ENCODE measurements around the gene ADAMTS4. TPM values are rescaled to one million over a fixed set of nuclear protein-coding genes. Genes with fewer than 3 reads are reported as not detected.

ADAMTS4 gene
- total RNA-seq, 4 donors from 2014 or later: 16.8 to 79.3 (median 33.9) TPM

- TF ChIP-seq CTCF (IDR thresholded peaks at IDR 0.05; ENCODE audit: low read depth): no peak
These were observed 26.9 kb upstream of the ADAMTS4 start, which contains the start of gene TOMM40L for GRCh38 chr1:161225534-161226319. Gene TOMM40L (plus strand): TSS chr1:161226060. CDS start chr1:161226490, 430 bp downstream.

DNA sequence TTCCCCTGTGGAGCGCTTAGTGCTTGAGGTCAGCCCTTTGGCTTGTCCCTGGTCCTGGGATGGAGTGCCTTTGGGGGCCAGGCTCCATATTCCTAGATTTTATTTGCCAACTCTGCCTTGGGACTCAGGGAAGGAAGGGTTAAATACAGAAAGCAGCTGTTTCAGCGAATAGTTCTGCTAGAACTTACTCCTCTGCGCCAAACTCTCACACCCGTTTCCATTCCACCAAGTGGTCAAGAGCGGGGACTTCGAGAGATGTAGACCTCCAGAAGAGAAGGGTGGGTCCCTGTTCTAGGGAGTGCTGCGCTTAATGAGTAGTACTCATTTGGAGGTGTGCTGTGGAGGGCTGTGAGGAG is 26.3 kb upstream of the ADAMTS4 start:
- TF ChIP-seq CTCF (IDR thresholded peaks at IDR 0.05; ENCODE audit: low read depth): no peak

DNA sequence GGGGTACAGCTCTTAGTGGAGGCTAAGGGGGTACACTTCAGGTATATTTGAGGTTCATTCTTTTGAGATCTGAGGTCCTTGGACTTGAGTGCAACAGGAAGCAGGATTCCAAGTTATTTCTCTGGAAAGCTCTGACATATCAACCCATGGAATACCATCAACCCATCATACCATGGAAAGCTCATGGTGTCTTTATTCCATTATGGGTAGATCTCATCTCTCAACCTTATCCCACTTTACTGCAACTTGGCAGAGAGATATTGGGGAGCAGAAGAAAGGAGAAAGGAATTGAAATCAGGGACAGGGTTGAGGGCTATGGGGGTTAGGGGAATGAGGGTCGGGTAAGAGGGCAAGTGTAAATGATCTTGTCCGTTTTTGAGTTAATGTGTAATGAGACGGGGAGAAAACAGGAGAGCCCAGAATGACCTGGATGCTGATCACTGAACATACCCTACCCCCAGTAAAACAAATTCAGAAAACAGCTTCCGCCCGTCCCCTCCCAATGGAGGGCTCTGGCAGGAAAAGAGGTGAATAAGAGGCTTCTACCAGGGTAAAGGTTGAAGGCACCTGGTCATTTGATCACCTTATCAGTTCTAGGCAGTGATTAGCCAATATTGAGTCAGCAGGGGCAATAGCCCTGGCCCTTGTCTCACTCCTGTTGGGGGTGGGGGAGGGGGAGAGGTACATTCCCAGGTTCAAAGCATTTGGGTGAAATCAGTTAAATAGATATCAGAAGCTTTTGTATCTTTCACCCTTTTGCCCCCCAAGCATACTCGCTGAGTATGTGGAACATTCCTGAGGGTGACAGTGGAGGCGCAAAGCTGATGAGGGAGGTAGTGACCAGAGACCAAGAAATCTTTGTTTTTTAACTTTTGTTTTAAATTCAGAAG is 25.2 kb upstream of the ADAMTS4 start:
- TF ChIP-seq CTCF (IDR thresholded peaks at IDR 0.05; ENCODE audit: low read depth): no peak

DNA sequence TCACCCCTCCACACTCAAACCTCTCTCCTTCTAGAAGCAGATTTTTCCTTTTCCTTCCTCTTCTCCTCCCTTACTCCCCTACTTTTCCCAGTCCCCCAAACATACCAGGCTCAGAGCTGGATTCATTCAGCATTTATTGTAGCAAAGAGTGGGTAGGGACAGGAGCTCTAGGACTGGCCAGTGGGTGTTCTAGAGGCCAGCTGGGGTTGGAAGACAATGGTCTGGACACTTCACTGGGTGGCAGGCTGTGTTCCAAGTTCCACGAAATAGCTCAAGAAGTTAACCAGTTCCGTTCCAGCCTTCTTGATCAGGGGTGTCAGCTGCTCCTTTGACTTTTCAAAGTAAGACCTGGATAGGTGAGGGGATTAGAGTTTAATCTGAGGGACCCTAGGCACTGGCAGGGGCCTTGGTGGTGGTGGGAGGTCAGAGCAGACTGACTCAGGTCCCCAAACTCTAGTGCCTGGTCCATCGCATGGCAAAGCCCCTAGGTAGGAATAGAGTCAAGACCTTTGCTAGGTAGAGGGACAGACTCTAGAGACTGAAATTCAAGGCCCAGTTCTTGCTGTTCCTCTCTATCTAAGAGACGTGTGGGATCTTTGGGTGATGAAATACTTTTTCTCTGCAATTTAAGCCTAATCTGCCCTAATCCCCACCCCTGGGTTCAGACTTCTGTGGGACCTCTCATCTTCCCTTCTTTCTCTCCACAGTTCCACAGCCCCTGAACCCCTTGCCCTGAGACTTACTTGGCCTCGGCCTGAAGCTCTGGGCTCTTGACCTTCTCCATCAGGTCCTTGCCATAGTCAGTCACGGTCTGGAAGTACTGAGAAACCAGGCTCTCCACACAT is 23.5 kb upstream of the ADAMTS4 start:
- TF ChIP-seq CTCF (IDR thresholded peaks at IDR 0.05; ENCODE audit: low read depth): no peak

DNA sequence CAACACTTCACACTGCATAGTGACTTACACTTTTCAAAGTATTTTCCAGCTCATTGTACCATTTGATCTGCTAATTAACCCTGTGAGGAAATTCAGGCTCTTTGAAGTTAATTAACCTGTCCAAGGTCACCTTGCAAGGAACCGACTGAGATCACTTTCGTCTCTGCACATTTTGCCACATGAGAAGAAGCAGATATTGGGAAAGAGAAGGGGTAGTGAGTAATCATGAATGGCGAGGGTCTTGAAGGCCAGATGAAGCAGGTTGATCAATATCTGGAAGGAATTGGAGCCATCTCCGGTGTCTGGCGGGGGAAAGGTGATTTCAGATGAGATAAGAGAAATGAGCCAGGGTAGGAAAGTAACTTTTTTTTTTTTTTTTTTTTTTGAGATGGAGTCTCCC is 21.1 kb upstream of the ADAMTS4 start:
- TF ChIP-seq CTCF (IDR thresholded peaks at IDR 0.05; ENCODE audit: low read depth): no peak

DNA sequence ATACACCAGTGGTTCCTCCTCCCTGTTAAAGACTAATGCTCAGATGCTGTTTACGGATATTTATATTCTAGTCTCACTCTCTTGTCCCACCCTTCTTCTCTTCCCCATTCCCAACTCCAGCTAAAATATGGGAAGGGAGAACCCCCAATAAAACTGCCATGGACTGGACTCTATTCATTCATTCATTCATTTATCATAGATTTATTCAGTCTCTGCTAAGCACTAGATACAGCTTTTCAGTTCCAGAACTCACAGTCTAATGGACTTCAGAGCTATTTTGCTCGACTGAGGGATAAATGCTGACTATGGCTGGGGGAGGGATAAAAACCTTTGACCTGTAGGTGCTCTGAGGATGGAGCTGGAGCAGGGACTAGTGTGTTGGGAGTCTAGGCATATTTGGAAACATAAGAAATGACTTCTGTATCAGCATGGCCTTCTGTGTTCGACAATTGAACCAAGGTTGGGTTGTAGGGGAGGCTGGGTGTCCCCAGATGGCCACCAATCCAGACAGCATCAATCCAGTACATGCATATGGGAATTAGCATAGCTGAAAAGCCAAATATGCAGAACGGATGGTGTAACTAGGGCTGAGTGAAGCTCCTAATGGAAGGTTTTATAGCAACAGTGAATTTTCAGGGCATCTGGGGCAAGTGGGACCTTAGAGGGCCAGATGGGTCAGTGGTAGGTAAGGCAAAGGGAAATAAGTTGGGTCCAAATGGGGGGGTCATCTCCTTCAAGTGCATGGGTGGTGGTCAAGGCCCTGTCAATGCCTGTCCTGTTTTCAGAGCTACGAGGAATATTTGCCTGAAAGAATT is 20.4 kb upstream of the ADAMTS4 start:
- no peak for TF ChIP-seq CTCF (IDR thresholded peaks at IDR 0.05; ENCODE audit: low read depth)
